Keratinocyte (primary cell): ENCODE data around the gene ACTN4.

ENCODE experiments used
- CTCF ChIP-seq, 3 experiments: IDR thresholded peaks in 1 of 3; conservative IDR thresholded peaks in 1 of 3; optimal IDR thresholded peaks in 1 of 3; 2 replicates in 2 of 3; 3 replicates in 1 of 3; pipeline versions ENCODE3 to v1.5.1; 2011; ENCODE audit warnings: low read length in 3 of 3, mild to moderate bottlenecking in 3 of 3, moderate library complexity in 2 of 3, control low read depth in 1 of 3, inconsistent platforms in 1 of 3; ENCODE audit not compliant: insufficient read depth in 2 of 3; ENCODE audit errors: extremely low read depth in 1 of 3
- EZH2 ChIP-seq: IDR thresholded peaks from one replicate; pipeline ENCODE4 v1.6.1; 2012; ENCODE audit warnings: inconsistent platforms, mild to moderate bottlenecking, low read length, moderate library complexity

GRCh38 chr19:38703509-38703908 is 56.1 kb downstream of the ACTN4 start:
- TF ChIP-seq CTCF (optimal IDR thresholded peaks at IDR 0.05 in 1 of 3, IDR thresholded peaks at IDR 0.05 in 1 of 3, conservative IDR thresholded peaks at IDR 0.05 in 1 of 3; ENCODE audit: extremely low read depth in 1 of 3, insufficient read depth in 2 of 3, low read length in 3 of 3) (no peak), EZH2 (no peak)
